DOHH2 (cell line): ENCODE data around the gene GOLIM4.

ENCODE experiments used
- EZH2phosphoT487 ChIP-seq: fragments of 200-600 bp; sonication (generic); IDR thresholded peaks from 2 replicates; pipeline ENCODE4 v1.6.1; 2017; ENCODE audit warnings: borderline replicate concordance, mild to moderate bottlenecking, antibody characterized with exemption, low read length, moderate library complexity, mixed read lengths
- TF ChIP-seq, protein P1 (sequence below): fragments of 200-600 bp; sonication (generic); IDR thresholded peaks from one replicate; pipeline ENCODE4 v1.5.1; 2014; ENCODE audit warnings: antibody characterized with exemption, mild to moderate bottlenecking, low read depth, low read length; ENCODE audit not compliant: poor library complexity, severe bottlenecking

DNA sequence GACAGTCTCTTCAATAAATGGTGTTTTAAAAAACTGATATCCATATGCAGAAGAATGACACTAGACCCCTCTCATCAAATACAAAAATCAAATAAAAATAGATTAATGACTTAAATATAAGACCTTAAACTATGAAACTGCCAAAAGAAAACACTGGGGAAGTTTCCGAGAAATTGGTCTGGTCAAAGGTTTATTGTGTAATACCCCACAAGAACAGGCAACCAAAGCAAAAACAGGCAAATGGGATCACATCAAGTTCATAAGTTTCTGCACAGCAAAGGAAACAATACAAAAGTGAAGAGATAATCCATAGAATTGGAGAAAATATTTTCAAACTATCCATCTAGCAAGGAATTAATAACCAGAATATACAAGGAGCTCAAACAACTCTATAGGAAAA is 126.2 kb downstream of the GOLIM4 start:
- TF ChIP-seq EZH2phosphoT487, result no peak
- TF ChIP-seq, protein P1, sequence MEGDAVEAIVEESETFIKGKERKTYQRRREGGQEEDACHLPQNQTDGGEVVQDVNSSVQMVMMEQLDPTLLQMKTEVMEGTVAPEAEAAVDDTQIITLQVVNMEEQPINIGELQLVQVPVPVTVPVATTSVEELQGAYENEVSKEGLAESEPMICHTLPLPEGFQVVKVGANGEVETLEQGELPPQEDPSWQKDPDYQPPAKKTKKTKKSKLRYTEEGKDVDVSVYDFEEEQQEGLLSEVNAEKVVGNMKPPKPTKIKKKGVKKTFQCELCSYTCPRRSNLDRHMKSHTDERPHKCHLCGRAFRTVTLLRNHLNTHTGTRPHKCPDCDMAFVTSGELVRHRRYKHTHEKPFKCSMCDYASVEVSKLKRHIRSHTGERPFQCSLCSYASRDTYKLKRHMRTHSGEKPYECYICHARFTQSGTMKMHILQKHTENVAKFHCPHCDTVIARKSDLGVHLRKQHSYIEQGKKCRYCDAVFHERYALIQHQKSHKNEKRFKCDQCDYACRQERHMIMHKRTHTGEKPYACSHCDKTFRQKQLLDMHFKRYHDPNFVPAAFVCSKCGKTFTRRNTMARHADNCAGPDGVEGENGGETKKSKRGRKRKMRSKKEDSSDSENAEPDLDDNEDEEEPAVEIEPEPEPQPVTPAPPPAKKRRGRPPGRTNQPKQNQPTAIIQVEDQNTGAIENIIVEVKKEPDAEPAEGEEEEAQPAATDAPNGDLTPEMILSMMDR, result no peak
